Middle frontal gyrus (tissue), 1 donor: Measurements from ENCODE around the gene INPP4B.

Experiments used
- DNase-seq: peaks from one replicate; pipeline ENCODE4 v3.0.0-alpha.2; 2015; ENCODE audit warnings: low spot score; ENCODE audit errors: extremely low spot score

The INPP4B gene

GRCh38 chr4:142158980-142159379, 687.1 kb downstream of the INPP4B start:
- no peak for DNase-seq

GRCh38 chr4:142156256-142156655, 689.8 kb downstream of the INPP4B start:
- DNase-seq, result no peak

- DNase-seq, result no peak
Measured at GRCh38 chr4:142155347-142155746, 690.8 kb downstream of the INPP4B start.

GRCh38 chr4:142150483-142150882, 695.6 kb downstream of the INPP4B start:
- DNase-seq, result no peak

- DNase-seq, result no peak
Measured at GRCh38 chr4:142144813-142145212, 701.3 kb downstream of the INPP4B start.

GRCh38 chr4:142142366-142143054, 703.6 kb downstream of the INPP4B start:
- DNase-seq, result no peak

GRCh38 chr4:142141224-142141623, 704.9 kb downstream of the INPP4B start:
- no peak for DNase-seq

- no peak for DNase-seq
Measured at GRCh38 chr4:142130666-142131065, 715.4 kb downstream of the INPP4B start.

GRCh38 chr4:142129931-142130330, 716.2 kb downstream of the INPP4B start:
- DNase-seq, result no peak

- no peak for DNase-seq
Measured at GRCh38 chr4:142129473-142129872, 716.6 kb downstream of the INPP4B start.

- DNase-seq, result peak; percentile 5
Measured at GRCh38 chr4:142128529-142128928, 717.6 kb downstream of the INPP4B start.

GRCh38 chr4:142126890-142127497, 719.1 kb downstream of the INPP4B start:
- peak; percentile 52 for DNase-seq

GRCh38 chr4:142124874-142125273, 721.2 kb downstream of the INPP4B start:
- DNase-seq, result no peak

- no peak for DNase-seq
Measured at GRCh38 chr4:142121448-142122350, 724.4 kb downstream of the INPP4B start.

GRCh38 chr4:142120921-142121320, 725.2 kb downstream of the INPP4B start:
- no peak for DNase-seq

GRCh38 chr4:142112451-142112850, 733.6 kb downstream of the INPP4B start:
- no peak for DNase-seq

- no peak for DNase-seq
Measured at GRCh38 chr4:142110136-142110535, 736.0 kb downstream of the INPP4B start.

GRCh38 chr4:142104041-142104440, 742.1 kb downstream of the INPP4B start:
- no peak for DNase-seq

- DNase-seq, result no peak
Measured at GRCh38 chr4:142101401-142101800, 744.7 kb downstream of the INPP4B start.

GRCh38 chr4:142100941-142101340, 745.2 kb downstream of the INPP4B start:
- DNase-seq, result no peak

GRCh38 chr4:142098900-142099545, 747.1 kb downstream of the INPP4B start:
- DNase-seq, result no peak

GRCh38 chr4:142098380-142098779, 747.7 kb downstream of the INPP4B start:
- DNase-seq, result no peak
